ENCODE data around the gene SHISA4.
"Not testable (repeated sequence)": the region's sequence is repeated elsewhere in the genome, so short reads cannot be mapped to it uniquely, and the experiment has no call there.

Gene SHISA4

DNA sequence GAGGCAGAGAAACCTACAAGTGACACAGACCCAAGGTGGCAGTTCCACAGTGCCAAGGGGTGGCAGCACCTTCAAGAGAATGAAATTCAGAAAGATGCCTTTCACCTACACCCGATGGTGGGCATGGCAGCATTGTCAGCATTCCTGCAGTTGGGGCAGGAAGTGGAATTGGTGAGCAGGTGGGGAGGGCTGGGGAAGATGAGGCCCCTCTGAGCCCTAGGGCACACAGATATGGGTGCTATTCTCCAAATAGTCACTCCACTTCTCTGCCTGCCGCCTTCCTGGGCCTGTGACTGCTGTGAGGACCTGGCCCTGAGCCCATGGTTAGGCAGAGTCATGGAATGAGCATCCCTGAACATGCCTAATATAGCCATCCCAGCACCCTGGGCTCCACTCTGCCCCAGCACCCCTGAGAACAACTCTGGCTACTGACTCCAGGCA is 8.3 kb downstream of the SHISA4 start:
- TF ChIP-seq, protein P1, sequence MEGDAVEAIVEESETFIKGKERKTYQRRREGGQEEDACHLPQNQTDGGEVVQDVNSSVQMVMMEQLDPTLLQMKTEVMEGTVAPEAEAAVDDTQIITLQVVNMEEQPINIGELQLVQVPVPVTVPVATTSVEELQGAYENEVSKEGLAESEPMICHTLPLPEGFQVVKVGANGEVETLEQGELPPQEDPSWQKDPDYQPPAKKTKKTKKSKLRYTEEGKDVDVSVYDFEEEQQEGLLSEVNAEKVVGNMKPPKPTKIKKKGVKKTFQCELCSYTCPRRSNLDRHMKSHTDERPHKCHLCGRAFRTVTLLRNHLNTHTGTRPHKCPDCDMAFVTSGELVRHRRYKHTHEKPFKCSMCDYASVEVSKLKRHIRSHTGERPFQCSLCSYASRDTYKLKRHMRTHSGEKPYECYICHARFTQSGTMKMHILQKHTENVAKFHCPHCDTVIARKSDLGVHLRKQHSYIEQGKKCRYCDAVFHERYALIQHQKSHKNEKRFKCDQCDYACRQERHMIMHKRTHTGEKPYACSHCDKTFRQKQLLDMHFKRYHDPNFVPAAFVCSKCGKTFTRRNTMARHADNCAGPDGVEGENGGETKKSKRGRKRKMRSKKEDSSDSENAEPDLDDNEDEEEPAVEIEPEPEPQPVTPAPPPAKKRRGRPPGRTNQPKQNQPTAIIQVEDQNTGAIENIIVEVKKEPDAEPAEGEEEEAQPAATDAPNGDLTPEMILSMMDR (IDR thresholded peaks at IDR 0.05; ENCODE audit: low read depth, low read length, missing control alignments): no peak
- H3K4me3 ChIP-seq (replicated peaks; ENCODE audit: low read depth, low read length): no peak overlapping the region
- no peak for DNase-seq (ENCODE audit: extremely low read depth, low read depth)

DNA sequence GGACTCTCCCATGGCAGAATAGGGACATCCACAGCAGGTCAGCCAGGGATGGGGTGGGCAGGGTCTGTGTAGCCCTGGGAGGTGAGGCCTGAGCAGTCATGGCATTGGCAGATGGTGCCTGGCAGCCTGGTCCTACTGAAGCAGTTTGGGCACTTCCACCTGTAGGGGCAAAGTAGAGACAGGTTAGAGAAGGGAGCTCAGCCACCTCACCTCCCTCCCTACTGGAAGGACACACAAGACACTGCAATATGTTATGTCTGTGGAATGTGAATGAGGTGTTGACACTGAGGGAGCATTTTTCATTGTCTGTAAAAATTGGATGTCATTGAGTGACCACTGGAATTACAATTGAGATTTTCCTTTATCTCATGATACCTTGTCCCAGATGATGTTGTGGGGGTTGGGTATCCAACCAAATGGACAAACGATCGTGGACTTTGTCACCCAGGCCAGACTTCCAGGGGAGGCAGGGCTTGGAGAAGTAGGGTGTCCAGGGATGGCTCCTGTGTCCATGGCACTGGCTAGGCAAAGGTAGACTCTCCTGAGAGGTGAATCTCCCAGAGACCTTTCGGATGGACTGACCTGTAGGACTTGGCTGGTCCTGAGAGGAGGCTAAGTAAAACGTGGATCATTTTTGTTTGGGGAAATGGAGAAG is 9.7 kb downstream of the SHISA4 start:
- DNase-seq (ENCODE audit: extremely low read depth, low read depth): no peak

DNA sequence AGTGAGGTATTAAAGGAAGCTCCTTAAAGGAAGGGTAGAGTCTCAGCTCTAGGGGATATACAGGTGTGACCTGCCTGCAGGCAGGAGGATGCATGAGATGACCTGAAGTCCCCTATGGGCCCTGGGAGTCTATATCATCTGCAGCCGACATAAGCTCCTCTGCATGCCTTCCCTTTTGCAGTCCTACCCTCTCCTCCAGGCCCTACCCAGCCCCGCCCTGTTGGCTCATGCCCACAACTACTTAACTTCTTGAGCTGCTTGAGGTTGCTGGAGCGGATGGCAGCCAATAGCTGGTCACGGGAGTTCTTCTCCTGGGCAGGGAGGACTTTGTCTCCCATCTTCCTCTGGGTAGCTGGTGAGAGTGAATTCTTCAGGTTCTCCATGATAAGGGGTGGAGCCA is 10.3 kb downstream of the SHISA4 start:
- TF ChIP-seq, protein P1 (IDR thresholded peaks at IDR 0.05; ENCODE audit: low read depth, low read length, missing control alignments): no peak
- DNase-seq (ENCODE audit: extremely low read depth, low read depth): no peak
- H3K4me3 ChIP-seq (replicated peaks; ENCODE audit: low read depth, low read length): no peak overlapping the region

More for the DNA sequence above, 9.7 kb downstream of the SHISA4 start:
- H3K4me3 ChIP-seq (replicated peaks; ENCODE audit: low read depth, low read length): no peak overlapping the region
- TF ChIP-seq, protein P1 (IDR thresholded peaks at IDR 0.05; ENCODE audit: low read depth, low read length, missing control alignments): no peak

DNA sequence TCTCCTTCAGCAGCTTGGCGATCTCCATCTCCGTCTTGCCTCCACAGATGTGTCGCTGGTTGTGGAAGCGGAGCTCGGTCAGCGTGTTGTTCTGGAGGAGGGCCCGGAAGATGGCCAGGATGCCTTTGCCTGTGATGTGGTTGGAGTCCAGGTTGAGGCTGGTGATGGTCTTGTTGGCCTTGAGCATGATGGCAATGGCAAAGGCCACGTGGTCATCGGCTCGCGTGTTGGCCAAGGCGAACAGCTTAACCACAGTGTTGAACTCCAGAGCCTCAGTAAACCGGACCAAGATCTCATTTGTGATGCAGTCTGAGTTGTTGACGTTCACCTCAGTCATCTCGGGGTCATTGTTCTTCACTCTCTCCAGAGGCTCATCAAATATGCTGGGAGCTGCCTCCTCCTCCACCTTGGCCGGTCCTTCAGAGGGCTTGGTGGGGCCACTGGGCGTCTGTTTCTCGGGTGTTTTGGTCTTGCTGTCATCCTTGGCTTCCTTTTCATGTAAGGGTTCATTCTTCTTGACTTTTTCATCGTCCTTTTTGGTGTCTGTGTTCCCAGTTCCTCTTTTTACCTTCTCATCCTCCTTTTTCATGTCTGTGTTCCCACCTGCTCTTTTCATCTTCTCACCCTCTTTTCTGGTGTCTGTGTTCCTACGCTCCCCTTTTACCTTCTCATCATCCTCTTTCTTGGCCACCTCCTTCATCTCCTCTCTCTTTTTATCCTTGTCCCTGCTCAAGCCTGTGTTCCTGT is 11.2 kb downstream of the SHISA4 start:
- H3K4me3 ChIP-seq (replicated peaks; ENCODE audit: low read depth, low read length): no peak overlapping the region
- TF ChIP-seq, protein P1 (IDR thresholded peaks at IDR 0.05; ENCODE audit: low read depth, low read length, missing control alignments): no peak
- no peak for DNase-seq (ENCODE audit: extremely low read depth, low read depth)

DNA sequence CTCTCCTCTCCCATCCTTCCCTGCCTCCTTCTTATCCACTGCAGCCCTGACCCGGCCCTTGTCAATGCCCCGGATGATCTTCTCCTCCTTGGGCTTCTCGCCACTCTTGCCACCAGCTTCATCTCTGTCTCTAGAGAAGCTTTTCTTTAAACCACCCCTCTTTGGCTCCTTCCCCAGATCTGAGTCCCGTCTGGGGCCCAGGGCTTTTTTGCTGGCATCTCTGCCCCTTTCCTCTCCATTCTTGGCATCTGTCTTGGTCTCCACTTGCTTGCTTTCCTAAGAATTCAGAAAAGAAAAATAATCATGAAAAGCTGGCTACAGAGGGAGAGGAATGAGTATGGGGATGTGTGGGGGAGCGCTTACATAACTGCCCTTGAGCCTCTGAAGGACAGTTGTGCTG is 11.8 kb downstream of the SHISA4 start:
- TF ChIP-seq, protein P1 (IDR thresholded peaks at IDR 0.05; ENCODE audit: low read depth, low read length, missing control alignments): no peak
- DNase-seq (ENCODE audit: extremely low read depth, low read depth): no peak
- no peak overlapping the region for H3K4me3 ChIP-seq (replicated peaks; ENCODE audit: low read depth, low read length)

DNA sequence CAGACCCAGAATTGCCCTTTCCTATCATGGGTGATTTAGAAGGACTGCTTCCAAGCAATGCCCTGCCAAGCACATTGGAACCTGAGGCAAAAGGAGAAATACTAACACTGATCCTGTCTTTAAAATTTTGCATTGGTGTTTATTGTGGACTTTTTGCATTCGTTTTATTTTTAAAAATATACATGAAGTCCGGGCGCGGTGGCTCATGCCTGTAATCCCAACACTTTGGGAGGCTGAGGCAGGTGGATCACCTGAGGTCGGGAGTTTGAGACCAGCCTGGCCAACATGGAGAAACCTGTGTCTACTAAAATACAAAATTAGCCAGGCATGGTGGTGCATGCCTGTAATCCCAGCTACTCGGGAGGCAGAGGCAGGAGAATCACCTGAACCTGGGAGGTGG is 12.3 kb downstream of the SHISA4 start:
- DNase-seq (ENCODE audit: extremely low read depth, low read depth); H3K4me3 ChIP-seq (replicated peaks; ENCODE audit: low read depth, low read length): not testable (repeated sequence)

DNA sequence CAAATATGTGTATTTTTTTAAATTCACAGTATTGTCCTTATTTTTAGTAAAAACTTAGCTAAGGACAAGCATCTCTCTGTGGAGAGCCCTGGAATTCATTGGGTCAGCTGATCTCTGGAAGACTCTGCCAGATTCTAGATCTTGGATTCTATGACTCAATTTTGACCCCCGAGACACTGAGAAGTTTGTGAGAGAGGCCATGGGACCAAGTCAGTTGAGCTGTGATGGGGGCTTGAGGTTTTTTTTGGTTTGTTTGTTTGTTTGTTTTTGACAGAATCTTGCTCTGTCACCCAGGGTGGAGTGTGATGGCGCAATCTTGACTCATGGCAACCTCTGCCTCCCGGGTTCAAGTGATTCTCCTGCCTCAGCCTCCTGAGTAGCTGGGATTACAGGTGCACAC is 13.5 kb downstream of the SHISA4 start:
- TF ChIP-seq, protein P1 (IDR thresholded peaks at IDR 0.05; ENCODE audit: low read depth, low read length, missing control alignments): no peak
- no peak for DNase-seq (ENCODE audit: extremely low read depth, low read depth)
- H3K4me3 ChIP-seq (replicated peaks; ENCODE audit: low read depth, low read length): no peak overlapping the region
